ENCODE results near the gene SEPTIN5.

The SEPTIN5 gene

DNA sequence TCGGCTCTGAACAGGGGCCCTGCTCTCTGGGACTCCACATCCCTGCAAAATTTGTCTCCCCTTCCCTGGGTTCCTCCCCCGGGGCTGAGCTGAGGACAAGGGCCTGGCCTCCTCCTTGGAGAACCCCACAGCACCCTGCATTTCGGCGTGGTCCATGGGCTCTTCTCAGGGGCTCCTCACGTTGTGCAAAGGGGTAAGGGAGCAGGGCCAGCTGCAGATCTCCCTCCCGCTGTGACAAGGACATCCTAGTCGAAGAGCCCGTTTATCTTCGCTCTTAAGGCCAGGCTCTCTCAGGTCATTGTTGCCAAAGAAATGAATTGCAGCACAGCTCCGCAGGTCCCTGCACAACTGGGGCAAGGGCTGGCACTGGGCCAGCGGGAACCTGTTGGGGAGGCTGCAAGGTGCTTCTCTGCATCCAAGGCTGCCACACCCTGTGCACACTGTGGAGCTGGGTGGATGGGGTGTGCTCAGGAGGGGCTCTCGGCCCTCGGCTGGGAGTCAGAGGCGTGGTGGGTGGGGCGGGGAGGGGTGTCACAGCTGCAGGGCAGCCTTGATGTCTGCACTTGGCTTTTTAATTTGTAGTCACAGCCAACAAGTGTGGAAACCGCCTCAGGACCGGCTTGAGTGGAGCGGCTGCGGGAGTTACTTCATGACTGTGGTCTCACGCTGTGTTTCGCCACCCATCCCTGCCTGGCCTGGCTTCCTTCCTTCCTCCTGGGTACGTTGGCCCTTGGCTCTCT, 26.6 kb upstream of the SEPTIN5 start:
- Histone ChIP-seq H3K27ac (no peak overlapping the region), H3K4me3 (ENCODE audit: low read depth, low read length) (no peak overlapping the region), H3K36me3 (no peaks in the 10 kb centered on the region), H3K27me3 (ENCODE audit: insufficient read depth, low read depth, severe bottlenecking) (peaks cover 55% of the 10 kb centered on the region), H3K9me3 (ENCODE audit: severe bottlenecking) (peaks cover 2% of the 10 kb centered on the region)
- DNase-seq: no peak
- no peak for TF ChIP-seq CTCF (IDR thresholded peaks at IDR 0.05; ENCODE audit: low read depth, low read length)

DNA sequence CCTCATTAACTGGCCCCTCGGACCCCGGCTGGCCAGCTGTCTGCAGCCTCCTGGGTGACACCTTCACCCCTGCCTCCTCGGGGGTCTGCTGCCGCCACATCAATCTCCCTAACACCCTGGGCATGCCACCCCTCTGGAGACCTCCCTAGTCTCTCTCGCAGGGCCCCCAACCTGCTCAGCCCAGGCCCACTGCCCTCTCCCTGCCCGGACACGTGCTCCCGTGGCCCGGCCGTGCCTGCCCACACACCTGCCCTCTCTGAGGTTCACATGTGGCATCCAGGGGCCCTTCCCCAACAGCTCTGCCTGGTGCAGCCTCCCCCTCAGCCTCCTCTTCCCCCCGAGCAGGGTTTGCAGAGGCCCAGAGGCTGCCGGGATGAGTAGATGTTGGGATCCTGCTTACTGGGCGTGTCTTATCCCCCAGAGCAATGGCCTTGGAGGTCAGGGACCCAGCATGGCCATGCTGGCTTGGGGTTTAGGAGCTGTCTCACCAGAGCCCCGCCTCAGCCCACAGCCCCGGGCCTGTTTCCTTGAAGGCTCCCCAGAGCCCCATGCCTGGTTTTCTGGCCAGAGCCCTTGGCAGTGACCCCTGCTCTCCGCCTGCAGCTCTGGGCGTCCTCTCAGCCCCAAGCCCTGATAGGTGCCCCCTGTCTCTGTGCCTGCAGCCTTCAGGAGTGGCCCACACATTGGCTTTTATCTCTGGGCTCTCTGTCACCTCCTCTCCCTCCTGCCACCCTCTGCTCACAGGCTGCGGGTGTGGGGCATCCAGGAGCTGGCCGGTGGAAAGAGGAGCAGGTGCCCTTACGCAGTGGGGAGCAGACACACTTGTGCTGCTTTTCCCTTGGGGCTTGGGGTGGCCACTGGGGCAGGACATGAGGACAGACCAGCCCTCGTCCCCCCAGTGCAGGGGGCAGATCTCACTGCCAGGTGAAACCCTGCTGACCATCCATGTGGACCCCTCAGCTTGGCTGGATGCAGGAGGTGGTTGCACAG, 25.7 kb upstream of the SEPTIN5 start:
- DNase-seq: no peak
- Histone ChIP-seq H3K36me3 (no peaks in the 10 kb centered on the region), H3K9me3 (ENCODE audit: severe bottlenecking) (peaks cover 2% of the 10 kb centered on the region), H3K27me3 (ENCODE audit: insufficient read depth, low read depth, severe bottlenecking) (peaks cover 57% of the 10 kb centered on the region), H3K27ac (no peak overlapping the region), H3K4me3 (ENCODE audit: low read depth, low read length) (no peak overlapping the region)
- no peak for TF ChIP-seq CTCF (IDR thresholded peaks at IDR 0.05; ENCODE audit: low read depth, low read length)

- no peak for TF ChIP-seq CTCF (IDR thresholded peaks at IDR 0.05; ENCODE audit: low read depth, low read length)
- peaks cover 2% of the 10 kb centered on the region for H3K9me3 ChIP-seq (ENCODE audit: severe bottlenecking)
- no peak for DNase-seq
- H3K4me3 ChIP-seq (ENCODE audit: low read depth, low read length): no peak overlapping the region
- no peak overlapping the region for H3K27ac ChIP-seq
- H3K27me3 ChIP-seq (ENCODE audit: insufficient read depth, low read depth, severe bottlenecking): peaks cover 57% of the 10 kb centered on the region
- H3K36me3 ChIP-seq: no peaks in the 10 kb centered on the region
These were observed 24.9 kb upstream of the SEPTIN5 start for GRCh38 chr22:19689408-19689807.

DNA sequence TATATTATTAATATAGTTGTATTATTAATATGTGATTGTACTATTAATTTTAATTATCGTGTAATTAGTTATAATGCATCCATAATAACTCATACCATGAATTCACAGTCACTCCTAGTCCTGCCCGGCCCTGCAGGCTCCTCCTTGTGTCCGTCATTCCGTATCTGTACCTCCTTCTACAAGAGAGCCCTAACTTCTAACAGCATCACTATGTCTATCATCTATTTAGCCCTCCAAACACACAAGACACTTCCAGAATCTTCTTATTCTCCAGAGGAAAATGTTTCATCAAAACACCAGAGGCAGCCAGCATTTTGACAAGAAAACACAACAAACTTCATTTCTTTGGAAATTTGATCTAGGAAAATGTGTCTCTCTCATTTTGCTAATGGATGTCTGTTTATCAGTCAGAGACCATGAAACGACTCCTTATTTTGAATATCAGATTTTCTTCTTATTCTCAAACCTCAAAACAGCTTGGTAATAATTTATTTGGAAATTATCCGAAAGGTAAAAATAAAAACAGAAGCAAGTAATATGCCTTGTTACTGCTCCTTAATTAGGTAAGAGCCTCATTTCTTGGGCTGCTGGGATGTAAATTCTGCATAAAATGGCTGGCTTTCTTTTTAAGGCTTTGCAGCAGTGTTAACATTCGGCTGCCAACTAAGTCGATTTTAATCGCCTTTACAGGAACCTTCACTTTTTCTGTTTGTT, 23.1 kb upstream of the SEPTIN5 start:
- Histone ChIP-seq H3K4me3 (ENCODE audit: low read depth, low read length) (no peak overlapping the region), H3K27me3 (ENCODE audit: insufficient read depth, low read depth, severe bottlenecking) (peaks cover 55% of the 10 kb centered on the region), H3K36me3 (no peaks in the 10 kb centered on the region), H3K9me3 (ENCODE audit: severe bottlenecking) (no peaks in the 10 kb centered on the region), H3K27ac (no peak overlapping the region)
- TF ChIP-seq CTCF (IDR thresholded peaks at IDR 0.05; ENCODE audit: low read depth, low read length): no peak
- no peak for DNase-seq

- Histone ChIP-seq H3K27ac (no peak overlapping the region), H3K27me3 (ENCODE audit: insufficient read depth, low read depth, severe bottlenecking) (peaks cover 52% of the 10 kb centered on the region), H3K36me3 (no peaks in the 10 kb centered on the region), H3K4me3 (ENCODE audit: low read depth, low read length) (no peak overlapping the region), H3K9me3 (ENCODE audit: severe bottlenecking) (no peaks in the 10 kb centered on the region)
- TF ChIP-seq CTCF (IDR thresholded peaks at IDR 0.05; ENCODE audit: low read depth, low read length): no peak
- DNase-seq: peak; percentile 52
These were observed 22.5 kb upstream of the SEPTIN5 start for GRCh38 chr22:19691721-19692341.
